Measurements from ENCODE around the gene DHX58. TPM values are rescaled to one million over a fixed set of nuclear protein-coding genes. Genes with fewer than 3 reads are reported as not detected.

Gene DHX58
- total RNA-seq, 6 donors from 2014 or later = 15.8 to 56.6 (median 32.6) TPM

- Histone ChIP-seq H3K27me3 (no peaks in the 10 kb centered on the region), H3K4me1 (peaks cover 66 to 71% (median 69%) of the 10 kb centered on the region in 4 donors), H3K9me3 (no peaks in the 10 kb centered on the region), H3K4me3 (no peak overlapping the region), H3K27ac (peak overlapping the region; percentile 74 to 91 (median 82)), H3K36me3 (peaks cover 24 to 51% (median 48%) of the 10 kb centered on the region in 4 donors)
- no peak for ATAC-seq (ENCODE audit: low FRiP score in 2 of 2)
- DNase-seq = no peak
- 93 to 94% methylated on average over 9 to 16 of the region's 16 CpGs for WGBS, 2 donors
- TF ChIP-seq, protein P1, sequence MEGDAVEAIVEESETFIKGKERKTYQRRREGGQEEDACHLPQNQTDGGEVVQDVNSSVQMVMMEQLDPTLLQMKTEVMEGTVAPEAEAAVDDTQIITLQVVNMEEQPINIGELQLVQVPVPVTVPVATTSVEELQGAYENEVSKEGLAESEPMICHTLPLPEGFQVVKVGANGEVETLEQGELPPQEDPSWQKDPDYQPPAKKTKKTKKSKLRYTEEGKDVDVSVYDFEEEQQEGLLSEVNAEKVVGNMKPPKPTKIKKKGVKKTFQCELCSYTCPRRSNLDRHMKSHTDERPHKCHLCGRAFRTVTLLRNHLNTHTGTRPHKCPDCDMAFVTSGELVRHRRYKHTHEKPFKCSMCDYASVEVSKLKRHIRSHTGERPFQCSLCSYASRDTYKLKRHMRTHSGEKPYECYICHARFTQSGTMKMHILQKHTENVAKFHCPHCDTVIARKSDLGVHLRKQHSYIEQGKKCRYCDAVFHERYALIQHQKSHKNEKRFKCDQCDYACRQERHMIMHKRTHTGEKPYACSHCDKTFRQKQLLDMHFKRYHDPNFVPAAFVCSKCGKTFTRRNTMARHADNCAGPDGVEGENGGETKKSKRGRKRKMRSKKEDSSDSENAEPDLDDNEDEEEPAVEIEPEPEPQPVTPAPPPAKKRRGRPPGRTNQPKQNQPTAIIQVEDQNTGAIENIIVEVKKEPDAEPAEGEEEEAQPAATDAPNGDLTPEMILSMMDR (IDR thresholded peaks at IDR 0.05) = no peak
- TF ChIP-seq EP300 (IDR thresholded peaks at IDR 0.05) (no peak), POLR2A (IDR thresholded peaks at IDR 0.05) (no peak), POLR2AphosphoS5 (IDR thresholded peaks at IDR 0.05) (no peak)
These were observed 17.9 kb upstream of the DHX58 start for GRCh38 chr17:42130310-42130936.

GRCh38 chr17:42129109-42129837 lies 16.8 kb upstream of the DHX58 start:
- H3K27ac ChIP-seq = peak overlapping the region; percentile 74 to 91 (median 82)

DNA sequence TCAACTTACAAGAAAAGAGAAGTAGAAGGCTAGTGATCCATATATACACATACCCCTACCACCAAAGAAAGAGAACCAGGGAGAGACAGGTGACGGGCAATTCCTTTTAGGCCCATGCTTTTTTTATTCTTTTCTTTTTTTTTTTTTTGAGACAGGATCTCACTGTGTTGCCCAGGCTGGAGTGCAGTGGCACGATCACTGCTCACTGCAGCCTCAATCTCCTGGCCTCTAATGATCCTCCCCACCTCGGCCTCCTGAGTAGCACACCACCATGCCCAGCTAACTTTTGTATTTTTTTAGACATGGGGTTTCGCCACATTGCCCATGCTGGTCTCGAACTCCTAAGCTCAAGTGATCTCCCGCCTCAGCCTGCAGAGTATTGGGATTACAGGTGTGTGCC lies 14.9 kb upstream of the DHX58 start:
- no peak overlapping the region for H3K4me3 ChIP-seq
- ATAC-seq (ENCODE audit: low FRiP score in 2 of 2) (no peak), DNase-seq (no peak)
- H3K27ac ChIP-seq = no peak overlapping the region
- peaks cover 37 to 45% (median 39%) of the 10 kb centered on the region in 4 donors for H3K4me1 ChIP-seq
- TF ChIP-seq, protein P1 (IDR thresholded peaks at IDR 0.05) = no peak
- no peak for TF ChIP-seq EP300 (IDR thresholded peaks at IDR 0.05)
- no peak for TF ChIP-seq POLR2AphosphoS5 (IDR thresholded peaks at IDR 0.05)
- no peak for TF ChIP-seq POLR2A (IDR thresholded peaks at IDR 0.05)
- H3K9me3 ChIP-seq = no peaks in the 10 kb centered on the region
- H3K27me3 ChIP-seq = no peaks in the 10 kb centered on the region
- peaks cover 28 to 63% (median 55%) of the 10 kb centered on the region in 4 donors for H3K36me3 ChIP-seq
- 90 to 98% methylated on average over 6 of the region's 6 CpGs for WGBS, 2 donors

More at GRCh38 chr17:42129109-42129837, 16.8 kb upstream of the DHX58 start:
- WGBS, 2 donors = 84 to 94% methylated on average over 4 to 8 of the region's 8 CpGs
- no peaks in the 10 kb centered on the region for H3K9me3 ChIP-seq
- H3K4me3 ChIP-seq = no peak overlapping the region
- peaks cover 54 to 59% (median 58%) of the 10 kb centered on the region in 4 donors for H3K4me1 ChIP-seq
- peaks cover 28 to 62% (median 55%) of the 10 kb centered on the region in 4 donors for H3K36me3 ChIP-seq
- TF ChIP-seq, protein P1 (IDR thresholded peaks at IDR 0.05) = peak in 1 of 6 experiments; percentile 20
- peak in 1 of 4 donors; percentile 45 for TF ChIP-seq POLR2A (IDR thresholded peaks at IDR 0.05)
- TF ChIP-seq POLR2AphosphoS5 (IDR thresholded peaks at IDR 0.05) = peak; percentile 7 to 61
- TF ChIP-seq EP300 (IDR thresholded peaks at IDR 0.05) = peak in 2 of 4 donors; percentile 58 to 74
- DNase-seq = peak in 1 of 2 donors; percentile 50
- peak; percentile 19 to 69 for ATAC-seq (ENCODE audit: low FRiP score in 2 of 2)
- no peaks in the 10 kb centered on the region for H3K27me3 ChIP-seq

DNA sequence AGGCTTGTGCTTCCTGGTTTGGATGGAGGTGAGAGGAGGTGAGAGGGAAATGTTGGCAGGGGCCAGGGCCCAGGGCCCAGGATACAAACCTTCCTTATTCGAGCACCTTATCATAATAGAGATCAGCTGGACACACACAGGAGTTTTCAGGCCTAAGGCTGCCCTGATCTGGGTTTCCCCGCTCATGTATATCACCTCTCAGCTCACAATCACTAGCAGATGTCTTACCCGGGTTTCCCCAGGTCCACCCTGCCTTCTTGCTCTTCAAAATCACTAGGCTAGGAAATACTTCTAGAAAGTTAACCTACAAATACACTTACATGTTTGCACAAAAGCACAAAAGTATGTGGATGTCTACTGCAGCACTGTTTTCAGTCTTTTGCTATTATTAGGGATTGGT lies 14.3 kb upstream of the DHX58 start:
- Histone ChIP-seq H3K4me1 (peaks cover 37 to 45% (median 38%) of the 10 kb centered on the region in 4 donors), H3K27ac (peak overlapping the region in 1 of 4 donors; percentile 30), H3K4me3 (no peak overlapping the region), H3K27me3 (no peaks in the 10 kb centered on the region), H3K9me3 (no peaks in the 10 kb centered on the region), H3K36me3 (peaks cover 28 to 63% (median 55%) of the 10 kb centered on the region in 4 donors)
- DNase-seq (no peak), ATAC-seq (ENCODE audit: low FRiP score in 2 of 2) (no peak)
- WGBS, 2 donors = 91 to 94% methylated on average over 3 of the region's 3 CpGs
- no peak for TF ChIP-seq EP300 (IDR thresholded peaks at IDR 0.05)
- TF ChIP-seq, protein P1 (IDR thresholded peaks at IDR 0.05) = no peak
